ENCODE results near the gene AP3B2.
"Not testable (repeated sequence)": the region's sequence is repeated elsewhere in the genome, so short reads cannot be mapped to it uniquely, and the experiment has no call there.

Gene AP3B2

DNA sequence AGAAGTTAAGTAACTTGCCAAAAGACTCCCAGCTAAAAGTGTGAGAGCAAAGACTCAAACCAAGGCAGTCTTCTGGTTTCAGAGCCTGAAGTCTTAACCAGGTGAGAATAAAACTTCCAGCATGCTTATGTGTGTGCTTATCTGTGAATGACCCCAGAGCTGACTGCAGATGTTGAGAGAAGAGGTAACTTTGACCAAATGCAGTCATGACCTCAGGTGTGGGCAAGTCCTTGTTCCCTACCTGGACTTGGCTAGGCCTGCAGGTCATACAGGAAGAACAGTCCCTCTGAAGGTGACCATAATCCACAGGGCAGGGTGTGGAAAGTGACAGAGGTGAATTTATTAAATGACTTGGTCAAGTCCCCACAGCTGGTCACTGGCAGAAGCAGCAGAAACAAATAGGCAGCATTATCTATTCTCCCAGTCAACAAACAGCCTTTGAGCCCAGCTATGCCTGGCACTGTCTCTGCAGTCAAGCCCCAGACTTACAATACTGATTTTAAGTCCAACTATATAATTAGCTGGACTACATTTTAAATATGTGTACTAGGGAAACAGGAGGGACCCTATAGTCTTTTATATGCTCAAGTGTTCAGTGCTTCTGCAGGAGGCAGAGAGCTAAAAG, 59.5 kb downstream of the AP3B2 start:
- DNase-seq (ENCODE audit: low spot score), result no peak

DNA sequence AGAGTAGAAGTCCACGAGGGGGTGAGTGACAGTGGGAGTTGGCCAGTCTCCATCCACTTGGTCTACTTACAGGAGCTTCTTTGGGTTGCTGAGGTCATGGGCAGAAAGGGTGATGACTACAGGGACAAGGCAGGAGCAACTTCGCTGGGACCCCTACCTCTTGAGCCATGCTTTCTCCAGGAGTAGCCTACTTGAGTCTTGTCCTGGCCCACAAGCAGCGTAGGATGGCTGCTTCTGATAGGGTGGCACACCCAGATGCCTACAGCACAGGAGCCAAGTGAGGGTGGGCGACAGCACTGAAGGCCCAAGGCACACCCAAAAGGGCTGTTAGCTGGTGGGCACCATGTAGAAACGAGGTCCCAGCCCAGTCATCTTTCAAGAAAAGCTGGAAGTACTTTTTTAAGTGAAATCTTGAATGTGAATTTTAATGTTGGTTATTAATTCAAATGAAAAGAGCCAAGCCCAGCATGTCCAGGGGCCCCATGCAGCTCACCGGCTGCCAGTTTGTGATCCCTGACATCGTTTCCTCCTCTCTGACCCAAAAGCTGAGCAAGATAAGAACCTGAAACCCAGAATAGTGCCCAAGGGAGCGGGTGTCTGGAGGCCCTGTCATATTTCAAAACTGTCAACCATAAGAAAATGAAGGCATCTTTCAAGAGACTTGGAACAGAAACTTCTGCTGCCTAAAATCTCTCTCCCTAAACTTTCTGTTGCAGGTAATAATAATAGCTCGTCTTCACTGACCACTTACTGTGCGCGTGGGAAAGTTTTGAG, 60.3 kb downstream of the AP3B2 start:
- DNase-seq (ENCODE audit: low spot score), result no peak

DNA sequence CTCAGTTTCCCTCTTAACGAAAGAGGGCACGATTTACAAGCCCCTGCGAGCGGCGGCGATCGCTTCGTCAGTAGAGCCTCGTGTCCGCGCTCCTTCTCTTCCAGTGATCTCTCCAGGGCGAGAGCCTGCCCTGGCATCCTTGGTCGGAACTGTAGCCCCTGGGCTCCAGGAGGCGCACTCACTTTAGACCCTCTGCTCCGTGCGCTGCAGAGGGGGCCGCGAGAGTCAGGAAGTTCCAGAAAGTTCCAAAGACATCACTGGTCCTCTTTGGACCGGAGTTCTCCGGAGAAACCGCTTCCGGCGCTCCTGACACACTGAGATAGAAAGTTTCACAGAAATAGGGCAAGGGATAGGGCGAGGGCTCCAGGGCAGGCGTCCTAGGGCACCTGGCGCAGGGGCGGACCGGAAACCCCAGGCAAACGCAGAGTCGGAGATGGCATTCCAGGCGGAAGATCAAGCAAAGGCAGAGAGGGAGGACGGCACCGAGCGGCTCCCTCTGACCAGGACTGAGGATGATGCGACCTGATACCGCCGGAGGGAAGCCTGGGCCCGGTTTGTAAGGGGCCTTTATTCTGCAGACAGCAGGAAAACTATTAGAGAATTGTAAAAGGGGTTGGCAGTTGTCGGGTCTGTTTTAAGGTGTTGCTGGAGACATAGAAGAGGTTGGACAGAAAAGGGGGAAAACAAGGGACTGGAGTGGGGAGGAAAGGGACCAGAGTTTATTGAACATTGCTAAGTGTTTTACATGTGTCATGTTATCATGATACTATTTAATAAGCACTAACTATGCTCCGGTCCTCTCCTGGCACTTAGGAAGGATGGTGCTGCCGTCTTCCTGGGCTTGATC, 61.2 kb downstream of the AP3B2 start:
- no peak for DNase-seq (ENCODE audit: low spot score)

DNA sequence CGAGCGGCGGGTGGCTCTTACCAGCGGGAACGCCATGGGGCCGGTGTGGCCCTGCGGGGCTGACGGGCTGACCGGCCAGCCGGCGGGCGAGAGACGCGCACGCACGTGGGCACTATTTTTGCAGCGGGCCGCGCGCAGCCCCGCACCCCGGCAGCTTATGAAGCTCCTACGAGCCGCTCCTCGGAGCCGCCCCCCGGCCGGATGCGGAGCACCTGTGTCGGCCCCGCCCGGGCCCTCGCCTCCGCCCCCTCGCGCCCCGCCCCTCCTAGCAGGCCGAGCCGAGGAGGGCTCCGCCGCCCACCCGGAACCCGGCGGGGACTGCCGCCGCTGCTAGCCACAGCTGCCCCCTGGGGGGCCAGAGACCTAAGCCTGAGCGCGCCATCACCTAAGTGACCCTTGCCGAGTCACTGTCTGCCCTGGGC, 61.8 kb downstream of the AP3B2 start:
- no peak for DNase-seq (ENCODE audit: low spot score)

DNA sequence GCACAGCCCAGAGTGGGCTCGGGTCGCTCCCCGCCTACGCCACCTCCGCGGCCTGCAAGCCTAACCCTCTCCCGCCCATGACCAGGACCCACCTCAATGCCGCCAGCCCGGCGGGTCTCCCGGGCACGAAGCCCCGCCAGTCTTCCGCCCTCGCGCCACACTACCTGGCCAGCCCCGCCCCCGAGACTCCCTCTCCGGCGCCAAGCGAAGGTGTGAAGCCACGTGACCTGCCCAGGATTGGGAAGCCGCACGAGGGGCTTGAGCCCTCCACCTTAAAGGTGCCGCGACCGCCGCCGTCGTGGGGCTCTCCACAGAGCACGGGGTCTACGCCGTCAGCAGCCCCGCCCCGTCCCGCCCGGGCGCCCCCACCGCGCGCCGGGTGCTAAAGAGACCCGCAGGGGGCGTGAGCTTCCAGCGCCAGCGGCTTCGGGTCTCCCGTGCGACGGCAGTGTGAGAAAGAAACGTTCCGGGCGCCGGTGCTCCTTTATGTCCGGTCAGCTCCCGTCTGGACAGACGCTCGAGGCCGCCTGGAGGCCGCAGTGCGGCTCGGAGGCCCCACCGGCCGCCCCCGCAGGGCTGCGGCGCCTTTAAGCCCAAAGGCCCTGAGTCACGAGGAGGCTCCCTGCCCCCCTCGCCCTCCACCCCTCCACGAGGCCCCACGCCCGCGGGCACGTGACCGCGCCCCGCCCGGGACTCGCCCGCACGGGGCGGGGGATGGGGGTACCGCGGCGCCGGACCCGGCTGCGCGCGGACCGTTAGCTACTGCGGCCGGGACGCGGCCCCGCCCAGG, 62.4 kb downstream of the AP3B2 start, which contains the start of gene CPEB1:
Gene CPEB1 (minus strand): TSS at position 319 of the 790 bp plus-strand sequence. CDS start 18,904 bp downstream, outside the sequence.
- DNase-seq (ENCODE audit: low spot score), result peak; percentile 41

DNA sequence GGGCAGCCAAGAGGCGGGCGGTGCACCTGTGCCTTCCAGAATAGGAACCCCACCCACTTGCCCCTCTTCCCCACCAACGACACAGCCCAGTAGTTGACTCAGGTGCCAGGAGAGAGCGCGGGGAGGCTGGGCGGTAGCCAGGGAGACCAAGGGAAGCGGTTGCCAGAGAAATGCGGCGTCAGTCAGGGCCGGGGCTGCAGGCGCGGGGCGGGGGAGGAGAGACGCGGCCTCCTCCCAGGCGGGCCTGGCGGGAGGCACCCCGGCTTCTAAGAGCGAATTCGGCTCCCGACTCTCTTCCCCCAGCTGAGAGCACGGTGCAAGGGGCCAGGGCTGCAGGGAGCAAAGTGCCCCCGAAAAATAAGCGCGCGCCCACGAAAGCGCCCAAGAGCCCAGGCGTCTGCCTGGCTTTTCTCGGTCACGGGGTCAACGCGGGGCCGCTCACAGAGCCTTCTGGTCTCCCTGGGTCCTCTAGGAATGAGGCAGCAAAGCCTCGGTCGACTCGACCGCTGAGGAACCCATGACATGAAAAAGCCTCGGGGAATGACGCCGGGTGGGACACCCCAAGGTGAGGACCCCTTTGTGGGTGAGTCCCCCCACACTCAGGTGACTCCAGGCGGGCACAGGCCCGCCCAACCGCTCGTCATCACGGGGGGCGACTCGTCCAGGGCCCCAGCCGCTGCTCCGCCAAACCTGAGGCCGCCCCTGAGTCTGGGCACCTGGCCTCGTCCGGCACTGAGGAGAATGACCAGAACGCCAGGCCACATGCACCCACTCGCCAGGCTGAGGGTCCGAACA, 63.2 kb downstream of the AP3B2 start:
- DNase-seq (ENCODE audit: low spot score), result no peak

DNA sequence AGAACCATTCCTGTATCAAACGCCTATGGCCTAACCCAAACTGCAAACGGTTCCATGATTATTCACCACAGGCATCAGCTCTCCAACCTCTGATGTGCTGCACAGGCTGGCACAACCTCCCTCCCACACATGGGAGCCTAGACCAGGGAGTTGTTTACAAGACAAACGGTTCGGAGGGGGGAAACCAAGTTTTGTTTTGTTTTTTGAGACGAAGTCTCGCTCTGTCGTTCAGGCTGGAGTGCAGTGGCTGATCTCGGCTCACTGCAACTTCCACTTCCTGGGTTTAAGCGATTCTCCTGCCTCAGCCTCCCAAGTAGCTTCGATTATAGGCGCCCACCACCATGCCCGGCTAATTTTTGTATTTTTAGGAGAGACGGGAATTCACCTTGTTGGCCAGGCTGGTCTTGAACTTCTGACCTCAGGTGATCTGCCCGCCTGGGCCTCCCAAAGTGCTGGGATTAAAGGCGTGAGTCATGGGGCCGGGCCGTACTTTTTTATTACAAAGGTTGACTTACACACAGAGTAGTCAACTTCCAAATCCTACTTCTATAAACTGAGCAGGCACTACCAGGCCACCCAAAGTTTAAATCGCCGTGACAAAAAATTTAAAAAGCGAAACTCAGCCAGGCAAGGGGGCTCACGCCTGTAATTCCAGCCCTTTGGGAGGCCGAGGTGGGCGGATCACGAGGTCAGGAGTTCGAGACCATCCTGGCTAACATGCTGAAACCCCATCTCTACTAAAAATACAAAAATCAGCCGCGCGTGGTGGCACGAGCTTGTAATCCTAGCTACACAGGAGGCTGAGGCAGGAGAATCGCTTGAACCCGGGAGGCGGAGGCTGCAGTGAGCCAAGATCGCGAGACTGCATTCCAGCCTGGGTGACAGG, 64.5 kb downstream of the AP3B2 start:
- not testable (repeated sequence) for DNase-seq (ENCODE audit: low spot score)

DNA sequence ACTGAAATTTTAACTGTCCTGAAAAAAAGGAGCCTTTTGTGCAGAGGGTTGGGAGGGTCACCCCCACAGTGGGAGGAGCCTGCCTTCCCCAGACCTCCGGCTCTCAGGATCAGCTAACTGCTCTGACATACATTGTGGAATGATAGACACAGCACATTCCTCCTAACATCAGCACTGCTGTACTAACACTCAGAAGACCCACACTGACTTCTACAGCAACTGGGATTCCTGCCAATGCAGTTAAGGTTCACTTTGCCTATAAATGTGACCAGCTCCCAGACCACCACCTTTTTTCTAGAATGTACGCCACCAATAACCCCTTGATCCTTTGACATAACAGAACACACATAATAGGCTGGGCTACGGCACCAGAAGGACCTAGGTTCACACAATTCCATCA, 65.7 kb downstream of the AP3B2 start:
- DNase-seq (ENCODE audit: low spot score), result no peak

DNA sequence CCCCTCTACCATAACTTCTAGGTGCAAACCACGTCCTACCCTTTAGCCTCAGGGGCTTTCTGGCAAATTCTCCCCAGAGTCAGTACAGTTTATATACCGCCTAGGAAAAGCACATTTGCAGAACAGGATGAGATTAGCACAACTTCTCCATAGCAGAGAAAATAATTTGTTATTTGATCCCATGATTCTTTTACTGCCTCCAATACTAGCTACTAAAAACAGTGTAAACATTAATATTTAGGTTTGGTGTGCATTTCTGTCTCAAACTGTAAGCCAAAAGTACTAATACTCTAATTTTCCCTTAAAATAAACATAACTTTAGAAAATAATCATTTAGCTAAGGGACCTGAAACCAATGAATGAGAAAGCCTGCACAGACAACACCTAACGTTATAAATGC, 67.0 kb downstream of the AP3B2 start:
- DNase-seq (ENCODE audit: low spot score), result no peak

DNA sequence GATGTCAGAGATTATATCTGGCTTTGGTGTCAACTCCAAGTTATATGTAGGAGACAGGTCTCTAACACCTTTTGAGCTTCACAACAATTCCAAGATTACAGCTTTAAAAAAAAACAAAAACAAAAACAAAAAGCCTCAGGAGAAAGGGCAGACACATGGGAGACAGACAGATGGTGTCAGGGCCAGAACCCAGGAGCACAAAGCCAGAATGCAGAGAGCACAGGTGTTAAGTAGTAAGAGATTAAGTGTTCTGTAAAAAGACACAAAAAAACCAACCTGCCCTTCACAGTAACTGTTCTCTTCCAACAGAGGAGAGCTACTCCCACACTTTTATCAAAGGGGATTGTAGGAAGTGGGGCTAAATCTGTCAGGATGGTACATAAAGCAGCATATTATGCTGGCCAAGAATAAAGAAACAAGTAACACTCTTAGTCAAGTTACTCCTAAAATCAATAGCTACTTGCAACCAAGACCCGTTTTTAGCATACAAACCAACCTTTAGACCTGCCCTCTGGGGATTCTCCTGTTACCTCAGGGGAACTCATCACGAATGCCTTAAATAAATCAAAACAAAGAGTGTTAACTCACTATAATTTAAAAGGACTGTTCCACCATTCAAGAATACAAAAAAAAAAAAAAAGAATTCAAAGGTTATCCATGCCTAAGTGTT, 68.4 kb downstream of the AP3B2 start:
- DNase-seq (ENCODE audit: low spot score), result no peak

DNA sequence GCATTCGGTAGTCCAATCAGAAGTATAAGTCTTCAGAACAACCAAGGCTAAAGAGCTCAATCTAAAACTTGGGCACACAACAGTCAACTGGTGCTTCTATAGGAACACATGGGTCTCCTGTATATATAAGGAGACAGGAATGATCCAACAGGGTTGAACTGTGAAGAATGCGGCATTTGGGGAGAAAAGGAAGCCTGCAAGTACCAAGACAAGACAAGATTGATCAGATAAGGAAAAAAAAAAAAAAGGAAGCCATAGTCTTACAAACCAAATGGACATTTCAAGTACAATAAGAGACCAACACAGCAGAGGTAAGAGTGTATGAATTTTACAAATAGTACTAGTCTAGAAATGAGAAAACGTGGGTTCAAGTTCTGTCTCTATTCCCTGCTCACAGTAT, 69.0 kb downstream of the AP3B2 start:
- no peak for DNase-seq (ENCODE audit: low spot score)

DNA sequence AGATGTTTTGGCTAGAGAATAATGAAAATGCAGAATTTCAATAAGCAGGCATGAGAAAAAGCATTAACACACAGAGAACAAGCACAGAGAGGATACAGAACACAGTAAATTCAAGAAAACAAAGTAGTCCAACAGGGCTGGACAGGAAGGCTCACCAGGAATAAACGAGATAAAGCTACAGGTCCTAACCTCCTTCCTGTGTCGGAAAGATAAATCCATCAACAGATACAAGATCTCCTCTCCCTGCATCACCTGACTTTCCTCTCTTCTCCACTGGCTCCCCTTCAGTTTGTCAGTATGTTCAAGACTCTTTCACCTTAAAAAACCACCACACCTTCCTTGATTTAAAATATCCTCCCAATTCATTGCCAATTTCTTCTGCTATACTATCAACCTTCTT, 73.9 kb downstream of the AP3B2 start:
- no peak for DNase-seq (ENCODE audit: low spot score)

DNA sequence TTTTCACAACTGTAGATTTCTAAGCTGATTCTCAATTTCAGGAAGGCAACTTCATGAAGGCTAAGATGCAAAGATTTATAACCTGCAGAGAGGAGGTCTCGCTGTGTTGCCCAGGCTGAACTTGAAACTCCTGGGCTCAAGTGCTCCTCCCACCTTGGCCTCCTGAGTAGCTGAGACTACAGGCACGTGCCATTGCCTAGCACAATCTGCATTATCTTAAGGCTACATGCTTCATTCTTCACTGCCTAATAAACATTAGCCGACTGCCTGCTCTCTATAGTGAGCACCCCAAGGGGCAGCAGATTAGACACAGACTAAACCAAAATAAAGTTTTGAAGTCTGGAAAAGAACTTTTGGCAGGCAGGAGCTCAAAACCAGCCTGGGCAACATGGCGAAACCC, 79.6 kb downstream of the AP3B2 start:
- DNase-seq (ENCODE audit: low spot score), result no peak

DNA sequence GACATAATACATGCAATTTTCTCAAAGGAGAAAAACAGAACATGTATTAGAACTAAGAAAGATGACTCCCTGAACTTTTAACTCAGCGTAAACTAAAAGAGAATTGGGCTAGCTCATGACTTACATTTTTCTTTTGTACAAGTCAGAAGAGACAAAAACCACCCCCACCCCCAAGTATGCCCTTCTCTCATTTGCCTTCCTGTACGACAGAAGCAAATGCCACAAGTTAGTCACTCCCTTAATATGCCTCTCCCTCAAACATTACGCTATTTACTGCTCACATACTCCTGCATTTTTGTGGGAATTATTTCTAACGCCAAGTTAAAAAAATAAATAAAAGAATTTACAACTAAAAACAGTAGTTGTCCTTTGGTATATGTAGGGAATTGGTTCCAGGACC, 84.5 kb downstream of the AP3B2 start:
- no peak for DNase-seq (ENCODE audit: low spot score)

DNA sequence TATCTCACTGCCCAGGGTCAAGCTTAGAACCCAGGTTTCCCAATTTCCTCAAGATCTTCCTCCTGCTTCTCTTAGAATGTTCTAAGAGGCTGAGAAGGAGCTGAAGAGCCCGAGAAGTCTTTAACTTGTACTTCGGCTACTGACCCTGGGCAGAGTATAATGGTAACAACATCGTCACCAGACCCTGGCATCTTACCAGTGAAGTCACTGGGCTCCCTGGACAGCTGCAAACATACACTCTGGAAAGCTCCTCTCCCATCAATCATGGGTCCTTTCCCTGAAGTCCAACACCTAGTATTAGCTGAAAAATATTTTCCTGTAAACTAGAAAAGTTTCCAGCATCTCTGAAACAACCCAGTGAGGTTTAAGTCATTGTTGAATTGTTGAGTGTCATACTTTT, 85.2 kb downstream of the AP3B2 start:
- DNase-seq (ENCODE audit: low spot score), result no peak

DNA sequence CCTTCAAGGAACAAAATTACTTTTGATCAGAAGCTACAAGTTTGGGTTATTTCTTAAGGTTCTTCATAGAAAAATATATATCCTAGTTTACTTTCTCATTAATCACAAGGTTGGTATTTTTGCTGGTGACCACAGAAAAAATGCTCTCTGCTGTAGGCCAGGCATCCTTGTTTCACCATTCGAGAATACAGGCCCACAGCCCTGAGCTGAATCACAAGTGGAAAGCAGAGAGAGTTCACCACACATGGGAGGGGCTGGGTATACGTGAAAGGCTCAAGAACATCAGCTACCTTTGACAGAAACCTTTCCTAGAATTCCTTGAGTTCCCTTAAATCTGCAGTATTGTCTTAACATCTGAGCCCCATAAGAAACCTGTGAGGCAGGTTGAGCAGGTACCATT, 85.7 kb downstream of the AP3B2 start:
- DNase-seq (ENCODE audit: low spot score), result no peak

DNA sequence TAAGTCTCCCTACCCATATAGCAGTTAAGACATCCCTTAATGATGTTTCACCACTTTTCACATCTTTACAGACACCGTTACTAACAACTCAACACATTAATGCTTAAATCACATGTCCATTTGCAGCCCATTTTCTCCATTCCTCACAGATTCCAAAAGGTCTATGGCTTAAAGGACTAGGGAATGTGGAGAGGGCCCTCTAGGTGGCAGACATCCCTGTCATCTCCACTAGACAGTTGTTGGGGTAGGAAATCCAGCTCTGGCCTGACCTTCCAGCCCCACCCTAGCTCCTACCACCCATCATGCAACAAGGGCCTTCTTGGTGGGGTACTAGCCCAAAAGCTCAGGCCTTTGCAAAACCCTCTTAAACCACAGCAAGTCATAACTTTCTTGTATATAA, 87.7 kb downstream of the AP3B2 start:
- no peak for DNase-seq (ENCODE audit: low spot score)

DNA sequence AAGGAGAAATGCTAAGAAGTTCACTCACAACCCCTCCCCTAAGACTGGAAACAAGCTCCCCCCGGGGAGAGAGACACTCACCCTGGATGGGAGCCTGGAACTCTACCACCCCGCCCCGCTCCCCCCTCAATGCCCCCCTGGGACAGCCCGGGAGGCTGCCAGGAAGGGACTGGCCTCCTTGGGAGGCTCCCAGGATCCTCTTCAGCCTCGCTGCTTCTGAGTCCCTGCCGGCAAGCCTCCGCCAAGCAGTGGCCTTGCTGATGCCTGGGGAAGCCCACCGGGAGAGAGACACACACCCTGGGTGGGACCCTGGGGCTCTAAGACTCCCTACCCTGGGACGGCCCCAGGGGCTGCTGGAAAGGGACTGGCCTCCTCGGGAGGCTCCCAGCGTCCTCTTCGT, 95.9 kb downstream of the AP3B2 start:
- DNase-seq (ENCODE audit: low spot score), result no peak

DNA sequence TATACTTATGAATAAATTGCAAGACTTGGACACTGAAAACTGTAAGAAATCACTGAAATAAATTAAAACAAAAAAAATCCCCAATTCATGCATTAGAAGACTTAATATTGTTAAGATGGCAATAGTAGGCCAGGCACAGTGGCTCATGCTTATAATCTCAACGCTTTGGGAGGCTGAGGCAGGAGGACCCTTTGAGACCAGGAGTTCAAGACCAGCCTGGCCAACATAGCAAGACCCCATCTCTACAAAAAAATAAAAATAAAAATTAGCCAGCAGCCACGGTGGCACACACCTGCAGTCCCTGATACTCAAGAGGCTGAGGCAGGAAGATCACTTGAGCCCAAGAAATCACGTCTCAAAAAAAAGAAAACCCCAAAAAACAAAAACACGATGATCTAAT, 98.3 kb downstream of the AP3B2 start:
- no peak for DNase-seq (ENCODE audit: low spot score)
